Right lobe of liver (tissue), 6 donors: ENCODE data around the gene WASHC3. TPM values are rescaled to one million over a fixed set of nuclear protein-coding genes. Genes with fewer than 3 reads are reported as not detected.
"Not testable (repeated sequence)": the region's sequence is repeated elsewhere in the genome, so short reads cannot be mapped to it uniquely, and the experiment has no call there.

Source experiments
- ATAC-seq, 4 donors: fragments of 200-7000 bp; cut with Tn5 transposase; one replicate each; pipeline ENCODE4 v1.9.1; 2020; ENCODE audit warnings: mild to moderate bottlenecking in 4 of 4, moderate library complexity in 4 of 4
- DNase-seq, 3 donors: peaks; one replicate each; pipeline ENCODE4 v3.0.0-alpha.2; 2020
- H3K27ac ChIP-seq, 3 donors: fragments of 200-600 bp; one replicate each; pipeline ENCODE4 v1.8.0; 2022
- H3K27me3 ChIP-seq, 2 donors: fragments of 200-600 bp; one replicate each; pipeline ENCODE4 v1.8.0; 2022
- H3K36me3 ChIP-seq, 4 donors: fragments of 200-600 bp; sonication (generic) in 1 of 4; one replicate each; pipeline versions ENCODE4 v1.5.1 to v1.8.0; 2017 to 2022; ENCODE audit warnings: control low read depth in 1 of 4
- H3K4me1 ChIP-seq, 4 donors: fragments of 200-600 bp; sonication (generic) in 1 of 4; one replicate each; pipeline versions ENCODE4 v1.5.1 to v1.8.0; 2017 to 2022; ENCODE audit warnings: control low read depth in 1 of 4
- H3K4me3 ChIP-seq, 3 donors: fragments of 200-600 bp; one replicate each; pipeline ENCODE4 v1.8.0; 2022
- H3K9me3 ChIP-seq, 4 donors: fragments of 200-600 bp; sonication (generic) in 1 of 4; one replicate each; pipeline versions ENCODE4 v1.5.1 to v1.8.0; 2017 to 2022; ENCODE audit warnings: control low read depth in 1 of 4
- CTCF ChIP-seq, 4 donors: fragments of 200-600 bp in 3 of 4; fragments of 450-650 bp in 1 of 4; IDR thresholded peaks; one replicate each; pipeline versions ENCODE4 v1.5.1 to v1.8.0; 2016 to 2022; ENCODE audit warnings: antibody characterized with exemption in 4 of 4, mild to moderate bottlenecking in 2 of 4
- POLR2A ChIP-seq: fragments of 450-650 bp; IDR thresholded peaks from one replicate; pipeline ENCODE4 v1.6.1; 2017; ENCODE audit warnings: antibody characterized with exemption, mild to moderate bottlenecking
- WGBS: methylation state at CpG from one replicate; pipeline ENCODE4 v1.1.6; 2018; ENCODE audit warnings: low coverage, low lambda C conversion rate; ENCODE audit not compliant: insufficient coverage; ENCODE audit errors: missing lambda C conversion rate; 5-methylcytosine and 5-hydroxymethylcytosine counted together
- intact Hi-C, 2 donors: fragments of 100-400 bp; cut with DNase I; formaldehyde crosslinking; loops; one replicate each; pipeline versions ENCODE4 v1.11.2 to v1.14.1; 2022
- total RNA-seq, 6 experiments: library from RNA; depleted of rRNA in 2 of 6; stranded (reverse); fragments of >200 nt in 2 of 6; fragmentation: NEBNext Ultra II Directional in 3 of 6; extraction: Animal tissue kit (Norgen Biotek cat#: 25700) in 3 of 6; gene quantifications; one replicate each; pipeline versions ENCODE4 v1.1.0 to v1.2.4, GENCODE V29; 2016 to 2023
- donor health status: DM: no; HTN: yes; CAD: no.
- donor health status: DM: no; HTN: no; CAD: no.
- donor health status: DM: no; HTN: no; CAD: no.
- donor health status: DM: no; HTN: yes; CAD: no.
- donor health status: DM: no; HTN: yes; CAD: no.

The WASHC3 gene
- total RNA-seq, 6 experiments from 2014 or later: 13.0 to 35.3 (median 22.6) TPM

DNA sequence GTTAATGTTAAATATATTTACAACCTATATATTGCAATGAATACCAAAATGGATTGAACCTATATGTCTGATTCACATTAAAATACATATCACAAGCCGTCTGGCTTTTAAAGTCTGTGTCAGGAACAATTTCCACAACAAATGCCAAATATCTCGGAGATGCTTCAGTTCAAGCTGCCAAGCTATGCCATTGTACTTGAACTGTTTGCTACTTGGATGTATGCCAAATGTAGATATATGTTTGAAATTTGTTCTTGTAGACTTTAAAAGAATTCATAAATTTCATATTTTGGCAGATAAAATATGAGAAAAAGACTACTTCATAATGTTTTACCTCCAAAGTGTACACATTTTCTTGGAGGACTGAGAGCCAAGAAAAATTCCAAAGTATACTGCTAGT lies 37.0 kb downstream of the WASHC3 start:
- DNase-seq (no peak), ATAC-seq (no peak)
- intact Hi-C loops: no loop called here
- Histone ChIP-seq H3K9me3 (no peaks in the 10 kb centered on the region), H3K27ac (no peak overlapping the region), H3K4me1 (peaks cover 0 to 14% (median 4%) of the 10 kb centered on the region in 4 donors), H3K27me3 (no peaks in the 10 kb centered on the region), H3K36me3 (peaks cover 0 to 2% (median 0%) of the 10 kb centered on the region in 4 donors), H3K4me3 (no peak overlapping the region)
- TF ChIP-seq CTCF (IDR thresholded peaks at IDR 0.05) (no peak), POLR2A (no peak)
- WGBS: 54% methylated on average over 2 of the region's 2 CpGs

DNA sequence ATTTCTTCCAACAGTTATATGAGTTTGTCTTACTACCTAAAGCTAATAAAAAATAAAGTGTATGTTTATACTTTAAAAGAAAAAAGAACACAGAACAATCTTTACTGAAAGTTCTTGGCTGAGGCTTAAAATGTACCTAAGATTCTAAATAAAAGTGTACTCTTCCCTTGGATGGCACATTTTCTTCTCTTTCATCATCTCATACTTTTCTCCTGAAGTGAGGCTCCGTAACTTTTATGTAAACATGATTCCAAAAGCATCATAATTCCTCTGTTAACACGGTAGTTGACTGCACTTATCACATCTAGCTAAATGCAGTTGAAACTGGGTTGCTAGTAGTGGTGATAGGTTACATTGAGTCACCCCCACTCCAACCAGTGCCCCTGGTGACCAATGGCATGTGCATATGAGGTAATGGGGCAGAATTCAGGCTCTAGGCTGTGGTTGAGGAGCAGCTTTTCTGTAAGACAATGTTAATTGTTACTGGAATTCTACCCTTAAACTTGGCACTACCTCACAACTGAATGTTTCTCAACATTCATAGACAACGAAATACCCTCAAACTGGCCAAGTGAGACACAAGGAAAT lies 38.4 kb downstream of the WASHC3 start:
- Histone ChIP-seq H3K4me3 (no peak overlapping the region), H3K4me1 (peaks cover 0 to 14% (median 4%) of the 10 kb centered on the region in 4 donors), H3K36me3 (peaks cover 0 to 2% (median 0%) of the 10 kb centered on the region in 4 donors), H3K27me3 (no peaks in the 10 kb centered on the region), H3K27ac (no peak overlapping the region), H3K9me3 (no peaks in the 10 kb centered on the region)
- 60% methylated on average over 3 of the region's 3 CpGs for WGBS
- ATAC-seq (peak in 1 of 4 donors; percentile 28), DNase-seq (no peak)
- intact Hi-C loops: no loop called here
- TF ChIP-seq POLR2A (no peak), CTCF (IDR thresholded peaks at IDR 0.05) (no peak)

DNA sequence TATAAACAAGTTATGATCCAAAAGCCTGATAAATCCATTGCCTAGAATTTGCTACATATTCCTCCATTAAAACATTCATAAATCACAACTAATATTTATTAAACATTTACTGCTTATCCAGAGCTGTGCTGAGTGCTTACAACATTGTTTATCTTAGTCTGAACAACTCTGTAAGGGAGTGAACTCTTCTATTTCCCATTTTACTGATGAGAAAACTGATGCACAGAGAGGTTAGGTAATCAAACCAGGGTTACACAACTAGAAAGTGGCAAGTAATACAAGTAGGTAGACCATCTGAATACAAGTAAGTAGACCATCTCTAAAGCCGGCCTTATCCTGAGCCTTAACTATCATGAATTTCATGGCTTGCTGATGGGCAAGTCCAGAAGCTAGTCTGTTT lies 39.5 kb downstream of the WASHC3 start:
- H3K27ac ChIP-seq: no peak overlapping the region
- H3K36me3 ChIP-seq: peaks cover 0 to 2% (median 0%) of the 10 kb centered on the region in 4 donors
- H3K27me3 ChIP-seq: no peaks in the 10 kb centered on the region
- ATAC-seq: peak in 3 of 4 donors; percentile 44 to 65 (median 64)
- no peak for DNase-seq
- WGBS: 88% methylated on average over 1 of the region's 1 CpG
- H3K4me1 ChIP-seq: peaks cover 0 to 14% (median 4%) of the 10 kb centered on the region in 4 donors
- TF ChIP-seq POLR2A: no peak
- no peak for TF ChIP-seq CTCF (IDR thresholded peaks at IDR 0.05)
- no peak overlapping the region for H3K4me3 ChIP-seq
- H3K9me3 ChIP-seq: no peaks in the 10 kb centered on the region
- intact Hi-C loops: no loop called here

GRCh38 chr12:102021540-102022246 lies 40.1 kb downstream of the WASHC3 start:
- ATAC-seq (peak; percentile 79 to 89 (median 84)), DNase-seq (no peak)
- no peak for TF ChIP-seq POLR2A
- no peak for TF ChIP-seq CTCF (IDR thresholded peaks at IDR 0.05)
- intact Hi-C loops: no loop called here
- Histone ChIP-seq H3K36me3 (peaks cover 0 to 2% (median 0%) of the 10 kb centered on the region in 4 donors), H3K27me3 (no peaks in the 10 kb centered on the region), H3K4me3 (no peak overlapping the region), H3K9me3 (no peaks in the 10 kb centered on the region), H3K27ac (peak overlapping the region in 1 of 3 donors; percentile 47), H3K4me1 (peaks cover 0 to 14% (median 4%) of the 10 kb centered on the region in 4 donors)
- 23% methylated on average over 2 of the region's 2 CpGs for WGBS

GRCh38 chr12:102018607-102019006 lies 43.2 kb downstream of the WASHC3 start:
- H3K27ac ChIP-seq, intact Hi-C loops, H3K36me3 ChIP-seq, ATAC-seq, H3K27me3 ChIP-seq, DNase-seq, H3K9me3 ChIP-seq, H3K4me3 ChIP-seq: not testable (repeated sequence)
- peaks cover 0 to 14% (median 4%) of the 10 kb centered on the region in 4 donors for H3K4me1 ChIP-seq
- WGBS: 100% methylated on average over 4 of the region's 5 CpGs
